NCI-H1048 (cell line): ENCODE measurements around the gene PGRMC2.
"Not testable (repeated sequence)": the region's sequence is repeated elsewhere in the genome, so short reads cannot be mapped to it uniquely, and the experiment has no call there.

Experiments used
- DNase-seq: peaks from one replicate; lab custom pipeline; 2025; lab: John Stamatoyannopoulos, UW

Gene PGRMC2

GRCh38 chr4:128267745-128268144, 19.9 kb downstream of the PGRMC2 start:
- no peak for DNase-seq

GRCh38 chr4:128267171-128267570, 20.4 kb downstream of the PGRMC2 start:
- not testable (repeated sequence) for DNase-seq

GRCh38 chr4:128265550-128265949, 22.1 kb downstream of the PGRMC2 start:
- not testable (repeated sequence) for DNase-seq

- not testable (repeated sequence) for DNase-seq
Measured at GRCh38 chr4:128259889-128260288, 27.7 kb downstream of the PGRMC2 start.

- not testable (repeated sequence) for DNase-seq
Measured at GRCh38 chr4:128258166-128258565, 29.4 kb downstream of the PGRMC2 start.

GRCh38 chr4:128256539-128256938, 31.1 kb downstream of the PGRMC2 start:
- no peak for DNase-seq

GRCh38 chr4:128255906-128256305, 31.7 kb downstream of the PGRMC2 start:
- DNase-seq = no peak

GRCh38 chr4:128249787-128250668, 37.6 kb downstream of the PGRMC2 start:
- DNase-seq = no peak

- no peak for DNase-seq
Measured at GRCh38 chr4:128247906-128248305, 39.7 kb downstream of the PGRMC2 start.

- not testable (repeated sequence) for DNase-seq
Measured at GRCh38 chr4:128245391-128245790, 42.2 kb downstream of the PGRMC2 start.

GRCh38 chr4:128244379-128244778, 43.2 kb downstream of the PGRMC2 start:
- DNase-seq = no peak

GRCh38 chr4:128242601-128243000, 45.0 kb downstream of the PGRMC2 start:
- DNase-seq = no peak

GRCh38 chr4:128241981-128242380, 45.6 kb downstream of the PGRMC2 start:
- DNase-seq = no peak

- no peak for DNase-seq
Measured at GRCh38 chr4:128241425-128241913, 46.1 kb downstream of the PGRMC2 start.

- DNase-seq = no peak
Measured at GRCh38 chr4:128241019-128241418, 46.6 kb downstream of the PGRMC2 start.

GRCh38 chr4:128234836-128235235, 52.8 kb downstream of the PGRMC2 start:
- DNase-seq = no peak

- DNase-seq = no peak
Measured at GRCh38 chr4:128232719-128233118, 54.9 kb downstream of the PGRMC2 start.

- no peak for DNase-seq
Measured at GRCh38 chr4:128228845-128229795, 58.5 kb downstream of the PGRMC2 start.

GRCh38 chr4:128227991-128228571, 59.5 kb downstream of the PGRMC2 start:
- no peak for DNase-seq

GRCh38 chr4:128225148-128225547, 62.5 kb downstream of the PGRMC2 start:
- no peak for DNase-seq

- no peak for DNase-seq
Measured at GRCh38 chr4:128221586-128221985, 66.0 kb downstream of the PGRMC2 start.
